GM21381 (cell line): ENCODE data around the gene RBBP6.

ENCODE experiments used
- ATAC-seq: cut with Tn5 transposase; IDR thresholded peaks from one replicate; pipeline ENCODE4 v1.9.1; 2021; ENCODE audit warnings: mild to moderate bottlenecking, moderate library complexity; ENCODE audit not compliant: unreplicated experiment

Gene RBBP6

GRCh38 chr16:24524855-24525677 is 14.3 kb upstream of the RBBP6 start:
- no peak for ATAC-seq

GRCh38 chr16:24525970-24526559 is 13.3 kb upstream of the RBBP6 start:
- no peak for ATAC-seq

- ATAC-seq = no peak
These were observed 12.5 kb upstream of the RBBP6 start for GRCh38 chr16:24526701-24527495.

GRCh38 chr16:24531166-24531565 is 8.2 kb upstream of the RBBP6 start:
- no peak for ATAC-seq

- ATAC-seq = no peak
These were observed 4.7 kb upstream of the RBBP6 start for GRCh38 chr16:24534620-24535019.

- ATAC-seq = no peak
These were observed 3.5 kb upstream of the RBBP6 start for GRCh38 chr16:24535827-24536226.

- no peak for ATAC-seq
These were observed 2.7 kb upstream of the RBBP6 start for GRCh38 chr16:24536671-24537070.

GRCh38 chr16:24537474-24538337 is 1.7 kb upstream of the RBBP6 start:
- no peak for ATAC-seq

GRCh38 chr16:24538756-24539294 is 541 bp upstream of the RBBP6 start:
- no peak for ATAC-seq

- peak; percentile 28 for ATAC-seq
These were observed 660 bp downstream of the RBBP6 start for GRCh38 chr16:24539850-24540601.

GRCh38 chr16:24540602-24541210 is 1.3 kb downstream of the RBBP6 start:
- no peak for ATAC-seq

GRCh38 chr16:24541233-24541933 is 2.0 kb downstream of the RBBP6 start:
- no peak for ATAC-seq

GRCh38 chr16:24543949-24544348 is 4.6 kb downstream of the RBBP6 start:
- ATAC-seq = no peak

GRCh38 chr16:24544640-24545039 is 5.3 kb downstream of the RBBP6 start:
- ATAC-seq = no peak

- ATAC-seq = no peak
These were observed 10.9 kb downstream of the RBBP6 start for GRCh38 chr16:24550295-24550694.

GRCh38 chr16:24552705-24553246 is 13.4 kb downstream of the RBBP6 start:
- ATAC-seq = no peak

- no peak for ATAC-seq
These were observed 14.6 kb downstream of the RBBP6 start for GRCh38 chr16:24553983-24554382.

- no peak for ATAC-seq
These were observed 16.0 kb downstream of the RBBP6 start for GRCh38 chr16:24555346-24555872.
